AG04449 (cell line): Measurements from ENCODE around the gene KLC1.

Experiments
- CTCF ChIA-PET: fragments of 350-600 bp; formaldehyde crosslinking; extraction: SDS; loops from one replicate; lab custom pipeline; 2021; ENCODE audit warnings: antibody characterized with exemption; lab: Yijun Ruan, JAX
- POLR2A ChIA-PET: fragments of 400-600, 350-600 bp; formaldehyde crosslinking; extraction: SDS; loops from one replicate; lab custom pipeline; 2020; ENCODE audit warnings: antibody characterized with exemption, inconsistent platforms; lab: Yijun Ruan, JAX
- DNase-seq: peaks from one replicate; pipeline ENCODE4 v3.0.0-alpha.2; 2010; ENCODE audit warnings: low read depth, low spot score
- H3K4me3 ChIP-seq: 2 replicates; pipeline ENCODE4 v1.5.1; 2011; ENCODE audit warnings: low read depth, mild to moderate bottlenecking, control low read depth, low read length
- CTCF ChIP-seq: IDR thresholded peaks from one replicate; pipeline ENCODE4 v1.5.1; 2011; ENCODE audit warnings: mild to moderate bottlenecking, moderate library complexity, low read length, control low read depth, inconsistent platforms; ENCODE audit not compliant: insufficient read depth; ENCODE audit errors: missing control alignments

KLC1 gene

GRCh38 chr14:103706551-103707328 lies 77.7 kb downstream of the KLC1 start:
- no peak for TF ChIP-seq CTCF
- DNase-seq, result no peak
- ChIA-PET CTCF (interaction anchor here (1.2 kb wide), 1 partner anchor 137 kb away, joined by 3 read pairs; no protein-coding TSS in a partner anchor), POLR2A (interaction anchor here (0.6 to 1.5 kb wide), 3 partner anchors 9 to 115 kb away, joined by 4 to 5 read pairs (median 4); partner anchors contain the start of genes XRCC3 and ZFYVE21)
- no peak overlapping the region for H3K4me3 ChIP-seq

GRCh38 chr14:103707329-103708263 lies 78.6 kb downstream of the KLC1 start:
- DNase-seq, result no peak
- no peak for TF ChIP-seq CTCF
- ChIA-PET POLR2A (interaction anchor here (1.5 kb wide), 1 partner anchor 22 kb away, joined by 4 read pairs; no protein-coding TSS in a partner anchor), CTCF (no interaction called here)
- H3K4me3 ChIP-seq, result no peak overlapping the region

GRCh38 chr14:103708750-103709187 lies 79.8 kb downstream of the KLC1 start:
- no peak for DNase-seq
- CTCF ChIA-PET, result no interaction called here
- no peak for TF ChIP-seq CTCF
- no peak overlapping the region for H3K4me3 ChIP-seq
- POLR2A ChIA-PET, result no interaction called here

- DNase-seq, result no peak
- no peak overlapping the region for H3K4me3 ChIP-seq
- POLR2A ChIA-PET, result no interaction called here
- TF ChIP-seq CTCF, result no peak
- CTCF ChIA-PET, result no interaction called here
Observed at GRCh38 chr14:103709814-103710213, 80.8 kb downstream of the KLC1 start.

- DNase-seq, result no peak
- TF ChIP-seq CTCF, result no peak
- ChIA-PET CTCF (no interaction called here), POLR2A (no interaction called here)
- H3K4me3 ChIP-seq, result no peak overlapping the region
Observed at GRCh38 chr14:103710771-103711377, 81.9 kb downstream of the KLC1 start.
